Measurements from ENCODE around the gene PTX4. TPM values are rescaled to one million over a fixed set of nuclear protein-coding genes. Genes with fewer than 3 reads are reported as not detected.

Gene PTX4
- total and polyA plus RNA-seq, 2 experiments from 2014 or later = not detected

- TF ChIP-seq ETS1 (IDR thresholded peaks at IDR 0.05) = no peak
- no peak for TF ChIP-seq EZH2 (IDR thresholded peaks at IDR 0.05; ENCODE audit: low read depth, unreplicated experiment)
- no peak for TF ChIP-seq ZNF331 (CRISPR knock-in tag; IDR thresholded peaks at IDR 0.05; ENCODE audit: low read depth)
- TF ChIP-seq STAT1 (IDR thresholded peaks at IDR 0.05; ENCODE audit: unreplicated experiment) = no peak
- TF ChIP-seq POLR2AphosphoS5 (IDR thresholded peaks at IDR 0.05; ENCODE audit: low read depth) = no peak
- H3K4me3 ChIP-seq = no peak overlapping the region
- no peak overlapping the region for H3K27ac ChIP-seq (ENCODE audit: low read depth)
- H3K4me2 ChIP-seq = no peak overlapping the region
- H4K20me1 ChIP-seq (replicated peaks; ENCODE audit: insufficient read depth) = no peaks in the 10 kb centered on the region
- H3K79me2 ChIP-seq (replicated peaks; ENCODE audit: insufficient read depth) = no peaks in the 10 kb centered on the region
- no peak overlapping the region for H3K4me3 Mint-ChIP-seq
- H3K4me1 ChIP-seq (ENCODE audit: insufficient read depth) = no peaks in the 10 kb centered on the region
- H2AFZ ChIP-seq = no peak overlapping the region
- no peak overlapping the region for H3K27ac Mint-ChIP-seq
- ATAC-seq (no peak), DNase-seq (ENCODE audit: low spot score) (no peak)
- no peaks in the 10 kb centered on the region for H3K27me3 ChIP-seq (ENCODE audit: insufficient read depth)
- no peaks in the 10 kb centered on the region for H3K9me2 ChIP-seq (ENCODE audit: insufficient read depth)
- H3K36me3 Mint-ChIP-seq (ENCODE audit: low read depth) = peaks cover 12% of the 10 kb centered on the region
- no peaks in the 10 kb centered on the region for H3K36me3 ChIP-seq (ENCODE audit: insufficient read depth)
- H3F3A ChIP-seq (replicated peaks; ENCODE audit: low read depth) = no peaks in the 10 kb centered on the region
- H3K27me3 Mint-ChIP-seq (ENCODE audit: insufficient read depth, low read depth, poor library complexity) = peaks cover 9% of the 10 kb centered on the region
- no peaks in the 10 kb centered on the region for H3K9me3 Mint-ChIP-seq
- H3K4me1 Mint-ChIP-seq = no peaks in the 10 kb centered on the region
Measured at GRCh38 chr16:1451702-1452392, 36.9 kb downstream of the PTX4 start.

DNA sequence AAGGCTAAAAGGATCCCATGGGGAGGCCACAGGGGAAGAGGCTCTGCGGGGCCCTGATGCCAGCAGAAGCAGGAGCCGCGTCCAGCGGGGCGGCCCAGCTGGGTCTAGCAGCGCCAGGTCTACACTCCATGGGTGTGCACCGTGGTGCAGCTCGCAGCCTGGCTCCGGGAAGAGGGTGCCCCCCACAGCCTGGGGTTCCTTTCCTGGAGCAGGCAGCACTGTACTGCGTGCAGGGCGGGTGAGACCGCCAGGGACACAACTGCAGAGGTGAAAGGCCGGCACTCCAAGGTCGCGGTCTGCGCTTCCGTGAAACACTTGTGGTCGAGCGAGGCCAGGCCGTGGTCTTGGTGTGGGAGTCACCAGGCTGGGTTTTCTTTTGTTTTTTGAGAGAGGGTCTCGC lies 37.9 kb downstream of the PTX4 start:
- no peaks in the 10 kb centered on the region for H4K20me1 ChIP-seq (replicated peaks; ENCODE audit: insufficient read depth)
- H3K4me1 ChIP-seq (ENCODE audit: insufficient read depth) = no peaks in the 10 kb centered on the region
- H3K4me3 Mint-ChIP-seq = no peak overlapping the region
- no peaks in the 10 kb centered on the region for H3K27me3 ChIP-seq (ENCODE audit: insufficient read depth)
- no peak overlapping the region for H3K27ac Mint-ChIP-seq
- no peak overlapping the region for H3K27ac ChIP-seq (ENCODE audit: low read depth)
- no peak for ATAC-seq
- no peaks in the 10 kb centered on the region for H3F3A ChIP-seq (replicated peaks; ENCODE audit: low read depth)
- H3K36me3 Mint-ChIP-seq (ENCODE audit: low read depth) = peaks cover 12% of the 10 kb centered on the region
- DNase-seq (ENCODE audit: low spot score) = no peak
- no peak overlapping the region for H3K4me2 ChIP-seq
- H3K79me2 ChIP-seq (replicated peaks; ENCODE audit: insufficient read depth) = no peaks in the 10 kb centered on the region
- no peaks in the 10 kb centered on the region for H3K36me3 ChIP-seq (ENCODE audit: insufficient read depth)
- H3K9me2 ChIP-seq (ENCODE audit: insufficient read depth) = no peaks in the 10 kb centered on the region
- no peak overlapping the region for H2AFZ ChIP-seq
- no peak overlapping the region for H3K4me3 ChIP-seq
- no peaks in the 10 kb centered on the region for H3K9me3 Mint-ChIP-seq
- no peaks in the 10 kb centered on the region for H3K4me1 Mint-ChIP-seq
- H3K27me3 Mint-ChIP-seq (ENCODE audit: insufficient read depth, low read depth, poor library complexity) = peaks cover 9% of the 10 kb centered on the region
- TF ChIP-seq ZNF331 (CRISPR knock-in tag; IDR thresholded peaks at IDR 0.05; ENCODE audit: low read depth) = no peak
- TF ChIP-seq STAT1 (IDR thresholded peaks at IDR 0.05; ENCODE audit: unreplicated experiment) = no peak
- TF ChIP-seq, protein P1, sequence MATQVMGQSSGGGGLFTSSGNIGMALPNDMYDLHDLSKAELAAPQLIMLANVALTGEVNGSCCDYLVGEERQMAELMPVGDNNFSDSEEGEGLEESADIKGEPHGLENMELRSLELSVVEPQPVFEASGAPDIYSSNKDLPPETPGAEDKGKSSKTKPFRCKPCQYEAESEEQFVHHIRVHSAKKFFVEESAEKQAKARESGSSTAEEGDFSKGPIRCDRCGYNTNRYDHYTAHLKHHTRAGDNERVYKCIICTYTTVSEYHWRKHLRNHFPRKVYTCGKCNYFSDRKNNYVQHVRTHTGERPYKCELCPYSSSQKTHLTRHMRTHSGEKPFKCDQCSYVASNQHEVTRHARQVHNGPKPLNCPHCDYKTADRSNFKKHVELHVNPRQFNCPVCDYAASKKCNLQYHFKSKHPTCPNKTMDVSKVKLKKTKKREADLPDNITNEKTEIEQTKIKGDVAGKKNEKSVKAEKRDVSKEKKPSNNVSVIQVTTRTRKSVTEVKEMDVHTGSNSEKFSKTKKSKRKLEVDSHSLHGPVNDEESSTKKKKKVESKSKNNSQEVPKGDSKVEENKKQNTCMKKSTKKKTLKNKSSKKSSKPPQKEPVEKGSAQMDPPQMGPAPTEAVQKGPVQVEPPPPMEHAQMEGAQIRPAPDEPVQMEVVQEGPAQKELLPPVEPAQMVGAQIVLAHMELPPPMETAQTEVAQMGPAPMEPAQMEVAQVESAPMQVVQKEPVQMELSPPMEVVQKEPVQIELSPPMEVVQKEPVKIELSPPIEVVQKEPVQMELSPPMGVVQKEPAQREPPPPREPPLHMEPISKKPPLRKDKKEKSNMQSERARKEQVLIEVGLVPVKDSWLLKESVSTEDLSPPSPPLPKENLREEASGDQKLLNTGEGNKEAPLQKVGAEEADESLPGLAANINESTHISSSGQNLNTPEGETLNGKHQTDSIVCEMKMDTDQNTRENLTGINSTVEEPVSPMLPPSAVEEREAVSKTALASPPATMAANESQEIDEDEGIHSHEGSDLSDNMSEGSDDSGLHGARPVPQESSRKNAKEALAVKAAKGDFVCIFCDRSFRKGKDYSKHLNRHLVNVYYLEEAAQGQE (IDR thresholded peaks at IDR 0.05; ENCODE audit: unreplicated experiment) = no peak
- TF ChIP-seq ZNF114 (CRISPR knock-in tag; IDR thresholded peaks at IDR 0.05) = no peak
- no peak for TF ChIP-seq JUNB (IDR thresholded peaks at IDR 0.05; ENCODE audit: unreplicated experiment)
- TF ChIP-seq ZNF462 (CRISPR knock-in tag; IDR thresholded peaks at IDR 0.05) = no peak
